Left colon (tissue), 2 donors: ENCODE measurements around the gene ATP2C2. TPM values are rescaled to one million over a fixed set of nuclear protein-coding genes. Genes with fewer than 3 reads are reported as not detected.
A peak's percentile ranks its signal among the peaks of the same experiment; 100 is the strongest.
"Not testable (repeated sequence)": the region's sequence is repeated elsewhere in the genome, so short reads cannot be mapped to it uniquely, and the experiment has no call there.

Experiments
- ATAC-seq: fragments of 200-7000 bp; cut with Tn5 transposase; one replicate; pipeline ENCODE4 v1.9.1; 2020; ENCODE audit warnings: mild to moderate bottlenecking, moderate library complexity
- DNase-seq, 2 donors: peaks; one replicate each; pipeline ENCODE4 v3.0.0-alpha.2; 2020
- intact Hi-C, 2 donors: fragments of 100-400 bp; cut with DNase I in 1 of 2; cut with micrococcal nuclease in 1 of 2; formaldehyde crosslinking; loops; one replicate each; pipeline versions ENCODE4 v1.11.2 to v1.14.0; 2022; cut with DNase I, micrococcal nuclease
- long read RNA-seq: library from polyadenylated mRNA; unstranded; transcript quantifications from one replicate; pipeline ENCODE4 v2.0.0, GENCODE V29; 2021
- total RNA-seq, 2 donors: library from RNA; stranded (reverse); fragmentation: NEBNext Ultra II Directional; extraction: Animal tissue kit (Norgen Biotek cat#: 25700); gene quantifications; one replicate each; pipeline ENCODE4 v1.2.1, GENCODE V29; 2021
- donor health status: DM: no; HTN: no; CAD: no.
- donor health status: DM: yes; HTN: yes; CAD: no.

The ATP2C2 gene
- total RNA-seq: 100 to 1,000 TPM; 188 to 253 TPM
- long read RNA-seq, transcript ATP2C2-201 (27 exons, 3,376 nt): major isoform, 100 of 258 reads
- long read RNA-seq, transcript ATP2C2-202 (28 exons, 3,472 nt): minor isoform, 12 of 258 reads
- long read RNA-seq, partial matches to known transcripts: 85 of 258 reads
- long read RNA-seq, other reads (novel, unspliced or antisense): 53 of 258 reads

GRCh38 chr16:84368308-84368996 is at the start of gene ATP2C2:
Gene ATP2C2, plus strand, starts transcription at chr16:84368538. Its CDS starts 78 bp downstream, at chr16:84368616.
- DNase-seq: peak; percentile 83 to 86

GRCh38 chr16:84319146-84319760 is 49.1 kb upstream of the ATP2C2 start:
- intact Hi-C loops: no loop called here
- no peak for ATAC-seq

More at GRCh38 chr16:84368308-84368996, at the start of gene ATP2C2:
- intact Hi-C loops: no loop called here
- peak; percentile 80 for ATAC-seq

GRCh38 chr16:84320511-84320910 is 47.8 kb upstream of the ATP2C2 start:
- DNase-seq (no peak), ATAC-seq (no peak)
- intact Hi-C loops: no loop called here

More at GRCh38 chr16:84319146-84319760, 49.1 kb upstream of the ATP2C2 start:
- no peak for DNase-seq

- ATAC-seq (no peak), DNase-seq (no peak)
- intact Hi-C loops: no loop called here
Observed at GRCh38 chr16:84321932-84322331, 46.4 kb upstream of the ATP2C2 start.

GRCh38 chr16:84322749-84323148 is 45.6 kb upstream of the ATP2C2 start:
- ATAC-seq: no peak

GRCh38 chr16:84323606-84324005 is 44.7 kb upstream of the ATP2C2 start:
- intact Hi-C loops: no loop called here
- ATAC-seq: no peak
- DNase-seq: no peak

More at GRCh38 chr16:84322749-84323148, 45.6 kb upstream of the ATP2C2 start:
- intact Hi-C loops: no loop called here
- DNase-seq: no peak

- ATAC-seq: no peak
- intact Hi-C loops: no loop called here
- DNase-seq: no peak
Observed at GRCh38 chr16:84324434-84325262, 43.7 kb upstream of the ATP2C2 start.

- ATAC-seq: no peak
- DNase-seq: no peak
- intact Hi-C loops: no loop called here
Observed at GRCh38 chr16:84326545-84326944, 41.8 kb upstream of the ATP2C2 start.

GRCh38 chr16:84327926-84328505 is 40.3 kb upstream of the ATP2C2 start:
- no peak for ATAC-seq
- intact Hi-C loops: no loop called here
- DNase-seq: no peak

GRCh38 chr16:84329016-84329415 is 39.3 kb upstream of the ATP2C2 start:
- intact Hi-C loops: no loop called here
- ATAC-seq: no peak
- no peak for DNase-seq

GRCh38 chr16:84329843-84330684 is 38.3 kb upstream of the ATP2C2 start:
- intact Hi-C loops: no loop called here

GRCh38 chr16:84330685-84331050 is 37.7 kb upstream of the ATP2C2 start:
- intact Hi-C loops: no loop called here
- DNase-seq (no peak), ATAC-seq (no peak)

More at GRCh38 chr16:84329843-84330684, 38.3 kb upstream of the ATP2C2 start:
- no peak for ATAC-seq
- no peak for DNase-seq

GRCh38 chr16:84331998-84332780 is 36.1 kb upstream of the ATP2C2 start:
- ATAC-seq: no peak
- intact Hi-C loops: no loop called here
- DNase-seq: peak in 1 of 2 donors; percentile 23

GRCh38 chr16:84332975-84333684 is 35.2 kb upstream of the ATP2C2 start:
- ATAC-seq (peak; percentile 87), DNase-seq (peak; percentile 67 to 88)
- intact Hi-C loops: no loop called here

GRCh38 chr16:84334058-84334457 is 34.3 kb upstream of the ATP2C2 start:
- DNase-seq (peak; percentile 42 to 60), ATAC-seq (peak; percentile 90)
- intact Hi-C loops: no loop called here

GRCh38 chr16:84334482-84334881 is 33.9 kb upstream of the ATP2C2 start:
- DNase-seq (no peak), ATAC-seq (no peak)
- intact Hi-C loops: no loop called here

- DNase-seq, intact Hi-C loops, ATAC-seq: not testable (repeated sequence)
Observed at GRCh38 chr16:84337236-84337635, 31.1 kb upstream of the ATP2C2 start.
